Smooth muscle cell (in vitro differentiated cells): ENCODE data around the gene PRODH. TPM values are rescaled to one million over a fixed set of nuclear protein-coding genes. Genes with fewer than 3 reads are reported as not detected.
A peak's percentile ranks its signal among the peaks of the same experiment; 100 is the strongest.
"Not testable (repeated sequence)": the region's sequence is repeated elsewhere in the genome, so short reads cannot be mapped to it uniquely, and the experiment has no call there.

ENCODE experiments used
- DNase-seq: peaks from one replicate; lab custom pipeline; 2025; ENCODE audit not compliant: unreplicated experiment; lab: John Stamatoyannopoulos, UW
- H2AFZ ChIP-seq: fragments of 200-600 bp; sonication (generic); 2 replicates; pipeline ENCODE4 v1.6.0; 2016; ENCODE audit warnings: antibody characterized with exemption, low read depth, mild to moderate bottlenecking
- H3F3A ChIP-seq: fragments of 200-600 bp; sonication (generic); 2 replicates; pipeline ENCODE4 v1.6.0; 2017; ENCODE audit warnings: antibody characterized with exemption, low read depth
- H3K27ac ChIP-seq: fragments of 200-600 bp; sonication (generic); 2 replicates; pipeline ENCODE4 v1.5.1; 2016; ENCODE audit warnings: low read depth, mild to moderate bottlenecking
- H3K27me3 ChIP-seq: fragments of 200-600 bp; sonication (generic); 2 replicates; pipeline ENCODE4 v1.6.1; 2016; ENCODE audit warnings: low read depth, mild to moderate bottlenecking
- H3K36me3 ChIP-seq: fragments of 200-600 bp; sonication (generic); 2 replicates; pipeline ENCODE4 v1.5.1; 2016; ENCODE audit warnings: low read depth
- H3K4me1 ChIP-seq: fragments of 200-600 bp; sonication (generic); 2 replicates; pipeline ENCODE4 v1.5.1; 2016; ENCODE audit warnings: low read depth
- H3K4me2 ChIP-seq: fragments of 200-600 bp; sonication (generic); 2 replicates; pipeline ENCODE4 v1.6.0; 2016; ENCODE audit warnings: mild to moderate bottlenecking
- H3K4me3 ChIP-seq: fragments of 200-600 bp; sonication (generic); 2 replicates; pipeline ENCODE4 v1.5.1; 2016; ENCODE audit warnings: mild to moderate bottlenecking
- H3K79me2 ChIP-seq: fragments of 200-600 bp; sonication (generic); 2 replicates; pipeline ENCODE4 v1.6.0; 2016; ENCODE audit warnings: low read depth, mild to moderate bottlenecking
- H3K9ac ChIP-seq: fragments of 200-600 bp; sonication (generic); 2 replicates; pipeline ENCODE4 v1.6.0; 2016; ENCODE audit warnings: low read depth
- H3K9me3 ChIP-seq: fragments of 200-600 bp; sonication (generic); replicated peaks from 2 replicates; pipeline ENCODE4 v1.5.1; 2016; ENCODE audit warnings: low read depth
- H4K20me1 ChIP-seq: fragments of 200-600 bp; sonication (generic); 2 replicates; pipeline ENCODE4 v1.6.0; 2016; ENCODE audit warnings: low read depth
- WGBS: methylation state at CpG from one replicate; pipeline ENCODE4 v1.1.7; 2016; ENCODE audit warnings: low lambda C conversion rate; 5-methylcytosine and 5-hydroxymethylcytosine counted together
- polyA plus RNA-seq: library from polyadenylated mRNA; unstranded; fragments of >200 nt; fragmentation: Nextera tagmentation; extraction: Ambion mirVana; gene quantifications from 2 replicates; pipeline ENCODE4 v1.2.1, GENCODE V29; 2016
- total RNA-seq: library from RNA; depleted of rRNA; stranded (reverse); fragments of >200 nt; gene quantifications from 2 replicates; pipeline ENCODE4 v1.2.3, GENCODE V29; 2014
- TF ChIP-seq, protein P1 (sequence below): fragments of 200-600 bp; sonication (generic); IDR thresholded peaks from 2 replicates; pipeline ENCODE4 v1.5.1; 2017; ENCODE audit warnings: borderline replicate concordance, mild to moderate bottlenecking, antibody characterized with exemption; ENCODE audit not compliant: insufficient read depth, poor library complexity, severe bottlenecking

PRODH gene
- total and polyA plus RNA-seq, 2 experiments from 2014 or later = 0.18 TPM; not detected in 1

DNA sequence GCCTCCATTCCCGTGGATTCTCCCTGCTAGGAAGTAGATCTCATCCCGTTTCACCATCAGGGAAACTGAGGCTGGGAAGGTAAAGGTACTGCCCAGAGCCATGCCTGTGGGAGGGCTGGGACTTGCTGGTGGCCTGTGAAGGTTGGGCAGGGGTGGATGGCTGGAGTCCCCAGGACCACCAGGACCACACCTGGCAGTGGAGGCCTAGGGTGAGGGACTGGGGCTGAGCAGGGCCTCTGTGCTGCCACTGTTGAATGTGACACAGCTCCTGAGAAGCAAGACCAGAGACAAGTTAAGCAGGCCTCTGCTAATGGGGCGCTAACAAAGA, 26.2 kb upstream of the PRODH start:
- no peak for DNase-seq
- H3K4me2 ChIP-seq = no peak overlapping the region
- no peaks in the 10 kb centered on the region for H4K20me1 ChIP-seq
- no peak overlapping the region for H3K4me3 ChIP-seq
- H3F3A ChIP-seq = no peaks in the 10 kb centered on the region
- no peaks in the 10 kb centered on the region for H3K4me1 ChIP-seq
- no peaks in the 10 kb centered on the region for H3K9me3 ChIP-seq
- H3K36me3 ChIP-seq = no peaks in the 10 kb centered on the region
- H3K9ac ChIP-seq = no peak overlapping the region
- H3K79me2 ChIP-seq = no peaks in the 10 kb centered on the region
- WGBS = 91% methylated on average over 3 of the region's 3 CpGs
- no peaks in the 10 kb centered on the region for H3K27me3 ChIP-seq
- H3K27ac ChIP-seq = no peak overlapping the region
- H2AFZ ChIP-seq = no peak overlapping the region
- TF ChIP-seq, protein P1, sequence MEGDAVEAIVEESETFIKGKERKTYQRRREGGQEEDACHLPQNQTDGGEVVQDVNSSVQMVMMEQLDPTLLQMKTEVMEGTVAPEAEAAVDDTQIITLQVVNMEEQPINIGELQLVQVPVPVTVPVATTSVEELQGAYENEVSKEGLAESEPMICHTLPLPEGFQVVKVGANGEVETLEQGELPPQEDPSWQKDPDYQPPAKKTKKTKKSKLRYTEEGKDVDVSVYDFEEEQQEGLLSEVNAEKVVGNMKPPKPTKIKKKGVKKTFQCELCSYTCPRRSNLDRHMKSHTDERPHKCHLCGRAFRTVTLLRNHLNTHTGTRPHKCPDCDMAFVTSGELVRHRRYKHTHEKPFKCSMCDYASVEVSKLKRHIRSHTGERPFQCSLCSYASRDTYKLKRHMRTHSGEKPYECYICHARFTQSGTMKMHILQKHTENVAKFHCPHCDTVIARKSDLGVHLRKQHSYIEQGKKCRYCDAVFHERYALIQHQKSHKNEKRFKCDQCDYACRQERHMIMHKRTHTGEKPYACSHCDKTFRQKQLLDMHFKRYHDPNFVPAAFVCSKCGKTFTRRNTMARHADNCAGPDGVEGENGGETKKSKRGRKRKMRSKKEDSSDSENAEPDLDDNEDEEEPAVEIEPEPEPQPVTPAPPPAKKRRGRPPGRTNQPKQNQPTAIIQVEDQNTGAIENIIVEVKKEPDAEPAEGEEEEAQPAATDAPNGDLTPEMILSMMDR = no peak

DNA sequence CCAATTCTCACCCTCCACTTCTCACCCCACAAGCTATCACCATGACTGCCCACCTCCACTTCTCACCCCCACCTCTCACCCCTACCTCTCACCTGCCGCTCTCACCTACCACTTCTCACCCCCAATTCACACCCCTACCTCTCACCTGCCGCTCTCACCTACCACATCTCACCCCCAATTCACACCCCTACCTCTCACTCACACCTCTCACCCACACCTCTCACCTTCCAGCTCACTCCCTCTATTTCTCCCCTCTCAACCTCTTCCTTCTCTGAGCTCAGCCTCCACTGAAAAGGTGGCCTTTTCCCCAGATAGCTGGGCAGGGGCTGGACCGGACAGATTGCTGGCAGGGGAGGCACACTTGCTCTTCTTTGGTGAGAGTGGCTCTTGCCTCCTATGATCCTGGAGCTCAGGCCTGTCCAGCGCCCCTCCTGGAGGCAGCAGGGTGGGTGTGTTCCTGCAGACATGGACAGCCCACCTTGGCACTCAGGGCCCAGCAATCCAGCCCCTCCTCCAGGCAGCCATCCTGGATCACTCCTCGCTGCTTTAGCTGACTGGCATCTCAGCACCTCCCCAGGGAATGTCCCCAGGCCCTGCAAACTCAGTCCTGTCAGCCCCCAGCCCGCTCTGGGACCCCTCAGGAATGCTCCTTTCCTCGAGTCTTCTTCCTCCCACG, 25.7 kb upstream of the PRODH start:
- DNase-seq = not testable (repeated sequence)

DNA sequence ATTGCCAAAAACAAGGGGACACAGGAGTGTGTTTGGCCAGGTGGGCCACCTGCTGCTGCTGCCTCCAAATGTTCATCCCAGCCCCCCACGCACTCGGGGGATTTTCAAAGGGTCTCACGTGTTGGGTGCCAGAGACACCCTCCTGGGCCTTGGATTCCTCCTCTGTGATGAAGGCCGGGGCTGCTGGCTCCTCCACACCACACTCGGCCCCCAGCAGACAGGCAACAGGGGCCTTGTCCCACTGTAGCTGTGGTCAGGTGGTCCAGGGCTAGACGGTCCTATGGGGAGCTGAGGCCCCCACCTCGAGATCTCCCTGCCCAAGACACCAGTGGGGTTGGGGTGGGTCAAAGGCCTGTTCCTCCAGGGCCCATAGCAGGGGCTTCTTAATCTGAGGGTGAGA, 25.1 kb upstream of the PRODH start:
- H2AFZ ChIP-seq, H3K36me3 ChIP-seq, H3K27ac ChIP-seq, H4K20me1 ChIP-seq, H3K9ac ChIP-seq, H3K4me3 ChIP-seq, H3K9me3 ChIP-seq, H3K79me2 ChIP-seq, H3K27me3 ChIP-seq, DNase-seq, H3F3A ChIP-seq, H3K4me2 ChIP-seq, H3K4me1 ChIP-seq: not testable (repeated sequence)
- 85% methylated on average over 7 of the region's 7 CpGs for WGBS

More for the DNA sequence above, 25.7 kb upstream of the PRODH start:
- H3K9ac ChIP-seq, H3K79me2 ChIP-seq, H3K36me3 ChIP-seq, H3K9me3 ChIP-seq, H3K4me2 ChIP-seq, H3K27me3 ChIP-seq, H3K4me3 ChIP-seq, H4K20me1 ChIP-seq, H2AFZ ChIP-seq, H3K4me1 ChIP-seq, H3F3A ChIP-seq, H3K27ac ChIP-seq: not testable (repeated sequence)
- WGBS = 90% methylated on average over 7 of the region's 8 CpGs

DNA sequence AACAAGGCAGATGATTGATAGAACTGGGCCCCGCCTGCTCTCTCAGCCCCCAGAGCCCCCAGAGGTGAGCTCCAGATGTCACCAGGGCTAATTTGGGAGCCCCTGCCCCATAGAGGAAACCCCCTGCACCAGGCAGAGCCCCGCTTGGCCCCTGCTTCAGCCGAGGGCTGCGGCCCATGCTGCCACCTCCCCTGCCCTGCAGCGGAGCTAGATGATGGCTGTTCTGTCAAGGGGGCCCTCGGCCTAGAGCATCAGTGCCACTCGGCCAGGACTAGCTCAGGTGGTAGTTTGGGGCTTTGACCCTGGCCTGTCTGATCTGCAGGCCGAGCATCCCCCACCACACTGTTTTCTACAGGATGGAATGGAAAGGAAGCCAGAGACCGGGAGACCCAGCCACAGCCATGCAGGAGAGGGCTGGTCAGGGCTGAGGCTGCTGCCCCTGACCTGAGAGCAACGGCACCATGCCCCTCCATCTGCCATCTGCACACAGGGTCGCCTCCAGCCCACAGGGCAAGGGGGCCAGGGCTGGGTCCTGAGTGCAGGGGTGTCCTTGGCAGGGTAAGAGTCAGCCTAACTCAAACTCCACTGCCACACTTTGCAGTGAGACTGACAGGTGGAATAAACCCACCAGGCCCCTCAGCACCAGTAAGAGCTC, 24.2 kb upstream of the PRODH start:
- not testable (repeated sequence) for H3K4me1 ChIP-seq, H3K9ac ChIP-seq, H3K9me3 ChIP-seq, H4K20me1 ChIP-seq, H3F3A ChIP-seq, H3K4me2 ChIP-seq, H3K79me2 ChIP-seq, H3K36me3 ChIP-seq, H3K27ac ChIP-seq, H2AFZ ChIP-seq, DNase-seq, H3K27me3 ChIP-seq, H3K4me3 ChIP-seq
- WGBS = 91% methylated on average over 9 of the region's 11 CpGs

DNA sequence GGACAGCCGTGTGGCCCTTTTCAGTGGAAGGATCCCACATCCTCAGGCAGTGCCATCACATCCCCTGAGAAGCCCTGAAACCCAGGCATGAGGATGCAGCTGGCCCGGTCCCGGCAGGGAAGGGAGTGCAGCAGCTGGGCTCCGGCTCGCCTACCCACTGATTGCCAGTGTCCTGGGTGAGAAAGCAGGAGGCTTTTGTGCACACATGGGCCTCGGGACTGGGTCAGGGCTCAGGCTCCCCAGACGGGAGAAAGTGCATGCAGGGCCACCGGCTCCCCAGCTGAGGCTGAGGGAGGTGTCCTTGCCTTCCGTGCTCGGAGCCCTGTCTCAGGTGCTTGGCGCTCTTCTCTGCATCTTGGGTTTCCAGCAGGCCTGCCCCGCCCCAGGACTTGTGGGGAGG, 23.6 kb upstream of the PRODH start:
- WGBS = 85% methylated on average over 12 of the region's 12 CpGs
- not testable (repeated sequence) for H3K36me3 ChIP-seq, H3K4me1 ChIP-seq, H3K4me2 ChIP-seq, H3F3A ChIP-seq, H3K27me3 ChIP-seq, H4K20me1 ChIP-seq, H3K4me3 ChIP-seq, H3K79me2 ChIP-seq, H3K9ac ChIP-seq, H3K9me3 ChIP-seq, H3K27ac ChIP-seq, H2AFZ ChIP-seq, DNase-seq

DNA sequence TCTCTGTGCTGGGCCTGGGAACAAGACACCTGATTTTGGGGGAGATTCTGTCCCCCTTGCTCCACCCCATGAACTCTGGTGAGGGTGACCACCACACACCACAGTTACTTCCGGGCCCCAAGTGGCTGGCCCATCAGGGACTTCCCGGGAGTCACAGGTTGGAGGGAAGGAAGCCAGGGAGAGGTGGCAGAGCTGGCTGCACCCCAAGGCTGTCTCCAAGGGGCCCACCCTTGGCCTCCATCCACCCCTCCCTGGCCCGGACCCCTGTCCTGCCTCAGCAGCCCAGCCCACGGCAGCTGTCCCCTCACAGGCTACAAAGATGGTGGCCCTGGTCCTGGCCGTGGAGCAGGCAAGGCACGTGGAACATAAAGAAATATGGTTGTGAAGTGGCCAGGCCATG, 23.2 kb upstream of the PRODH start:
- H3F3A ChIP-seq, H3K9me3 ChIP-seq, H3K4me1 ChIP-seq, H3K27me3 ChIP-seq, H2AFZ ChIP-seq, H4K20me1 ChIP-seq, H3K36me3 ChIP-seq, H3K4me3 ChIP-seq, H3K79me2 ChIP-seq, H3K9ac ChIP-seq, H3K27ac ChIP-seq, DNase-seq: not testable (repeated sequence)
- peak overlapping the region; percentile 39 for H3K4me2 ChIP-seq
- WGBS = 91% methylated on average over 6 of the region's 6 CpGs

DNA sequence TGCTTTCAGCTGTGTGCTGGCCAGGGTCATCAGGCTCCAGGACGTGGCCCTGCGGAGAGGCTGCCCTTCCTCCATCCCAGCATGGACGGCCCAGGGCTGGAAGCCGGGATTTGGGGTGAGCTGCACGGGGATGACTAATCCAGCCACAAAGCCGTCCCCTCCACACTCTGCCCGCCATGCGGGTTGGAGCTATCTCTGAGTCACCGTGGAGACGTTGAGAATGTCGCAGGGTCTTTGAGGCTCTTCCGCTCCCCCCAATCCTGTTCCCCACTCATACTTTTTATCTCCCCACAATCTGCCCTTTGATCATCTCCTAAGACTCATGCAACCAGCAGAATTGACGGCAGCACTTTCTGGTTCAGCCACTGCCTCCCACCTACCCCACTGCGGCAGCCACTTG, 22.6 kb upstream of the PRODH start:
- H3K4me2 ChIP-seq = peak overlapping the region; percentile 39
- H3K9ac ChIP-seq, H3K4me1 ChIP-seq, H4K20me1 ChIP-seq, H3K79me2 ChIP-seq, H3K9me3 ChIP-seq, DNase-seq, H3F3A ChIP-seq, H3K36me3 ChIP-seq, H3K27ac ChIP-seq, H3K4me3 ChIP-seq, H2AFZ ChIP-seq, H3K27me3 ChIP-seq: not testable (repeated sequence)
- 32% methylated on average over 14 of the region's 14 CpGs for WGBS

DNA sequence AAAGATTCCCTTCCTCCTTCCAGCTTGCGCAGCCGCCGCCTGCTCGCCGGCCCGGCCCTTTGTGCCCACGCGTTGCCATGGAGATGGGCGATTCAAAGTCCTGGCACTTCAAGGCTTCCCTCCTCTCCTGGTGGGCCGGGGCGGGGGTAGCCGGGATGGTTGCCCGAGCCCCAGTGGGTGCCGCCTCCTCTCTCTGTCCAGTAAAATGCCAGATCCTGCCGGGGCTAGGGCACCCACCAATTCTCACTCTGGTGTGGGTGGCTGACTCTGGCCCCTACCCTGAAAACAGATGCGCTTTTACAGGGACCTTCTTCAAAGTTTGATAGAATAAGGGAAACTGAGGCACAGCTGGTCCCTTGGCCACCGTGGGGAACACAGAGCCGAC, 22.2 kb upstream of the PRODH start:
- H2AFZ ChIP-seq, H3K4me2 ChIP-seq, H3K27me3 ChIP-seq, DNase-seq, H3K27ac ChIP-seq, H3K4me3 ChIP-seq, H3K79me2 ChIP-seq, H4K20me1 ChIP-seq, H3K4me1 ChIP-seq, H3K36me3 ChIP-seq, H3F3A ChIP-seq, H3K9ac ChIP-seq, H3K9me3 ChIP-seq: not testable (repeated sequence)
- 92% methylated on average over 18 of the region's 18 CpGs for WGBS
